Stimulated activated naive CD4-positive, alpha-beta T cell (primary cell): ENCODE measurements around the gene AP1S3.
"Not testable (repeated sequence)": the region's sequence is repeated elsewhere in the genome, so short reads cannot be mapped to it uniquely, and the experiment has no call there.

Source experiments
- DNase-seq, 6 experiments: peaks; one replicate each; lab custom pipeline; 2025; lab: John Stamatoyannopoulos, UW

AP1S3 gene

GRCh38 chr2:223837287-223838061 is at the start of gene AP1S3:
TSS of gene AP1S3 (minus strand) at chr2:223837582. CDS start at chr2:223837450, 132 bp downstream.
- peak; percentile 48 to 70 (median 63) for DNase-seq

GRCh38 chr2:223887127-223887526 is 49.7 kb upstream of the AP1S3 start:
- no peak for DNase-seq

- no peak for DNase-seq
Observed at GRCh38 chr2:223886726-223887125, 49.3 kb upstream of the AP1S3 start.

- no peak for DNase-seq
Observed at GRCh38 chr2:223884399-223884798, 47.0 kb upstream of the AP1S3 start.

GRCh38 chr2:223882715-223883114 is 45.3 kb upstream of the AP1S3 start:
- DNase-seq, result no peak

GRCh38 chr2:223880796-223881195 is 43.4 kb upstream of the AP1S3 start:
- DNase-seq, result no peak

GRCh38 chr2:223877721-223878410 is 40.5 kb upstream of the AP1S3 start:
- DNase-seq, result no peak

GRCh38 chr2:223873672-223874071 is 36.3 kb upstream of the AP1S3 start:
- DNase-seq, result no peak

GRCh38 chr2:223872772-223873171 is 35.4 kb upstream of the AP1S3 start:
- DNase-seq, result not testable (repeated sequence)

GRCh38 chr2:223871661-223872060 is 34.3 kb upstream of the AP1S3 start:
- not testable (repeated sequence) for DNase-seq

GRCh38 chr2:223870840-223871611 is 33.6 kb upstream of the AP1S3 start:
- DNase-seq, result no peak

- no peak for DNase-seq
Observed at GRCh38 chr2:223868005-223868404, 30.6 kb upstream of the AP1S3 start.

GRCh38 chr2:223865907-223866508 is 28.6 kb upstream of the AP1S3 start:
- DNase-seq, result peak in 1 of 6 experiments; percentile 5

GRCh38 chr2:223865124-223865523 is 27.7 kb upstream of the AP1S3 start:
- peak in 4 of 6 experiments; percentile 1 to 77 (median 70) for DNase-seq

GRCh38 chr2:223863491-223863890 is 26.1 kb upstream of the AP1S3 start:
- DNase-seq, result no peak

GRCh38 chr2:223860809-223861738 is 23.7 kb upstream of the AP1S3 start:
- no peak for DNase-seq

GRCh38 chr2:223859070-223859469 is 21.7 kb upstream of the AP1S3 start:
- no peak for DNase-seq

- DNase-seq, result no peak
Observed at GRCh38 chr2:223856584-223856983, 19.2 kb upstream of the AP1S3 start.

- no peak for DNase-seq
Observed at GRCh38 chr2:223856021-223856420, 18.6 kb upstream of the AP1S3 start.

GRCh38 chr2:223855426-223855825 is 18.0 kb upstream of the AP1S3 start:
- no peak for DNase-seq

- no peak for DNase-seq
Observed at GRCh38 chr2:223854741-223855140, 17.4 kb upstream of the AP1S3 start.
